Astrocyte (in vitro differentiated cells and primary cell): ENCODE results near the gene NCMAP. TPM values are rescaled to one million over a fixed set of nuclear protein-coding genes. Genes with fewer than 3 reads are reported as not detected.
A peak's percentile ranks its signal among the peaks of the same experiment; 100 is the strongest.

Experiments
- DNase-seq: peaks from one replicate; pipeline ENCODE4 v3.0.0-alpha.2; 2010; ENCODE audit warnings: low read depth
- FAIRE-seq: peaks from 2 replicates; lab custom pipeline; 2011; peaks lifted over from hg19 to GRCh38; lab: Jason Lieb, UNC
- H2AFZ ChIP-seq: 2 replicates; pipeline ENCODE4 v1.6.0; 2012; ENCODE audit warnings: low read depth, low read length, inconsistent platforms
- H3K27ac ChIP-seq: 2 replicates; pipeline ENCODE4 v1.5.1; 2011; ENCODE audit warnings: low read depth, low read length, inconsistent platforms
- H3K27me3 ChIP-seq: 2 replicates; pipeline ENCODE4 v1.6.0; 2011; ENCODE audit warnings: low read length, inconsistent platforms; ENCODE audit not compliant: insufficient read depth
- H3K36me3 ChIP-seq: 2 replicates; pipeline ENCODE4 v1.5.1; 2011; ENCODE audit warnings: low read length, inconsistent platforms; ENCODE audit not compliant: insufficient read depth
- H3K4me1 ChIP-seq: 2 replicates; pipeline ENCODE4 v1.5.1; 2011; ENCODE audit warnings: low read length, inconsistent platforms; ENCODE audit not compliant: insufficient read depth
- H3K4me2 ChIP-seq: 2 replicates; pipeline ENCODE4 v1.6.0; 2012; ENCODE audit warnings: low read length, inconsistent platforms
- H3K4me3 ChIP-seq: 2 replicates; pipeline ENCODE4 v1.5.1; 2011; ENCODE audit warnings: low read depth, mild to moderate bottlenecking, low read length, inconsistent platforms; ENCODE audit not compliant: insufficient read depth
- H3K79me2 ChIP-seq: 2 replicates; pipeline ENCODE4 v1.6.0; 2012; ENCODE audit warnings: mild to moderate bottlenecking, low read length, inconsistent platforms; ENCODE audit not compliant: insufficient read depth
- H3K9ac ChIP-seq: 2 replicates; pipeline ENCODE4 v1.6.0; 2012; ENCODE audit warnings: mild to moderate bottlenecking, low read length, inconsistent platforms
- H3K9me3 ChIP-seq: 2 replicates; pipeline ENCODE4 v1.5.1; 2012; ENCODE audit warnings: low read depth, mild to moderate bottlenecking, low read length, inconsistent platforms; ENCODE audit not compliant: insufficient read depth
- H4K20me1 ChIP-seq: 2 replicates; pipeline ENCODE4 v1.6.0; 2012; ENCODE audit warnings: low read length, inconsistent platforms; ENCODE audit not compliant: insufficient read depth
- H3K27ac Mint-ChIP-seq: one replicate; pipeline ENCODE4 v1.8.0; 2021; ENCODE audit warnings: mild to moderate bottlenecking, mixed read lengths; ENCODE audit not compliant: unreplicated experiment
- H3K27me3 Mint-ChIP-seq: one replicate; pipeline ENCODE4 v1.8.0; 2021; ENCODE audit warnings: low read depth, mixed read lengths; ENCODE audit not compliant: unreplicated experiment
- H3K36me3 Mint-ChIP-seq: one replicate; pipeline ENCODE4 v1.8.0; 2021; ENCODE audit warnings: low read depth, mixed read lengths; ENCODE audit not compliant: unreplicated experiment
- H3K4me1 Mint-ChIP-seq: one replicate; pipeline ENCODE4 v1.8.0; 2021; ENCODE audit warnings: low read depth, mixed read lengths; ENCODE audit not compliant: unreplicated experiment
- H3K4me3 Mint-ChIP-seq: one replicate; pipeline ENCODE4 v1.8.0; 2021; ENCODE audit warnings: mild to moderate bottlenecking, moderate library complexity, mixed read lengths; ENCODE audit not compliant: unreplicated experiment
- H3K9me3 Mint-ChIP-seq: one replicate; pipeline ENCODE4 v1.8.0; 2021; ENCODE audit warnings: mild to moderate bottlenecking, mixed read lengths; ENCODE audit not compliant: unreplicated experiment
- EZH2 ChIP-seq: IDR thresholded peaks from 2 replicates; pipeline ENCODE4 v1.6.1; 2012; ENCODE audit warnings: mild to moderate bottlenecking, low read length, inconsistent platforms; ENCODE audit not compliant: insufficient read depth
- total RNA-seq: library from RNA; stranded (reverse); gene quantifications from 2 replicates; pipeline ENCODE4 v1.2.1, GENCODE V29; 2021
- TF ChIP-seq, protein P1 (sequence below): IDR thresholded peaks from 2 replicates; pipeline ENCODE4 v1.5.1; 2011; ENCODE audit warnings: low read depth, mild to moderate bottlenecking, inconsistent platforms, low read length, moderate library complexity; ENCODE audit not compliant: insufficient read depth

NCMAP gene
- total RNA-seq, 1 donor from 2014 or later = not detected

- no peak overlapping the region for H3K4me3 Mint-ChIP-seq
- H3K9me3 Mint-ChIP-seq = no peaks in the 10 kb centered on the region
- FAIRE-seq (no peak), DNase-seq (no peak)
- Histone ChIP-seq H3K4me3 (no peak overlapping the region), H3K9ac (no peak overlapping the region), H3K9me3 (peaks cover 4% of the 10 kb centered on the region), H3K79me2 (no peaks in the 10 kb centered on the region), H3K27me3 (peaks cover 36% of the 10 kb centered on the region), H3K4me2 (no peak overlapping the region), H3K27ac (no peak overlapping the region), H4K20me1 (no peaks in the 10 kb centered on the region), H3K36me3 (no peaks in the 10 kb centered on the region), H3K4me1 (peaks cover 7% of the 10 kb centered on the region), H2AFZ (no peak overlapping the region)
- no peak overlapping the region for H3K27ac Mint-ChIP-seq
- H3K36me3 Mint-ChIP-seq = no peaks in the 10 kb centered on the region
- TF ChIP-seq, protein P1, sequence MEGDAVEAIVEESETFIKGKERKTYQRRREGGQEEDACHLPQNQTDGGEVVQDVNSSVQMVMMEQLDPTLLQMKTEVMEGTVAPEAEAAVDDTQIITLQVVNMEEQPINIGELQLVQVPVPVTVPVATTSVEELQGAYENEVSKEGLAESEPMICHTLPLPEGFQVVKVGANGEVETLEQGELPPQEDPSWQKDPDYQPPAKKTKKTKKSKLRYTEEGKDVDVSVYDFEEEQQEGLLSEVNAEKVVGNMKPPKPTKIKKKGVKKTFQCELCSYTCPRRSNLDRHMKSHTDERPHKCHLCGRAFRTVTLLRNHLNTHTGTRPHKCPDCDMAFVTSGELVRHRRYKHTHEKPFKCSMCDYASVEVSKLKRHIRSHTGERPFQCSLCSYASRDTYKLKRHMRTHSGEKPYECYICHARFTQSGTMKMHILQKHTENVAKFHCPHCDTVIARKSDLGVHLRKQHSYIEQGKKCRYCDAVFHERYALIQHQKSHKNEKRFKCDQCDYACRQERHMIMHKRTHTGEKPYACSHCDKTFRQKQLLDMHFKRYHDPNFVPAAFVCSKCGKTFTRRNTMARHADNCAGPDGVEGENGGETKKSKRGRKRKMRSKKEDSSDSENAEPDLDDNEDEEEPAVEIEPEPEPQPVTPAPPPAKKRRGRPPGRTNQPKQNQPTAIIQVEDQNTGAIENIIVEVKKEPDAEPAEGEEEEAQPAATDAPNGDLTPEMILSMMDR = no peak
- no peak for TF ChIP-seq EZH2
- peaks cover 19% of the 10 kb centered on the region for H3K4me1 Mint-ChIP-seq
- H3K27me3 Mint-ChIP-seq = peaks cover 39% of the 10 kb centered on the region
Measured at GRCh38 chr1:24557711-24558131, 1.8 kb downstream of the NCMAP start.

- Histone ChIP-seq H3K9ac (no peak overlapping the region), H3K36me3 (no peaks in the 10 kb centered on the region), H3K27ac (no peak overlapping the region), H3K4me1 (peaks cover 7% of the 10 kb centered on the region), H2AFZ (no peak overlapping the region), H3K9me3 (peaks cover 4% of the 10 kb centered on the region), H3K4me3 (no peak overlapping the region), H4K20me1 (no peaks in the 10 kb centered on the region), H3K79me2 (no peaks in the 10 kb centered on the region), H3K4me2 (no peak overlapping the region), H3K27me3 (peaks cover 36% of the 10 kb centered on the region)
- FAIRE-seq (no peak), DNase-seq (no peak)
- peaks cover 21% of the 10 kb centered on the region for H3K4me1 Mint-ChIP-seq
- no peaks in the 10 kb centered on the region for H3K36me3 Mint-ChIP-seq
- no peak overlapping the region for H3K4me3 Mint-ChIP-seq
- no peak for TF ChIP-seq EZH2
- TF ChIP-seq, protein P1 = no peak
- H3K9me3 Mint-ChIP-seq = no peaks in the 10 kb centered on the region
- H3K27ac Mint-ChIP-seq = no peak overlapping the region
- peaks cover 39% of the 10 kb centered on the region for H3K27me3 Mint-ChIP-seq
Measured at GRCh38 chr1:24558455-24558854, 2.6 kb downstream of the NCMAP start.

- no peak for FAIRE-seq
- Histone ChIP-seq H2AFZ (no peak overlapping the region), H4K20me1 (no peaks in the 10 kb centered on the region), H3K36me3 (no peaks in the 10 kb centered on the region), H3K79me2 (no peaks in the 10 kb centered on the region), H3K9ac (no peak overlapping the region), H3K4me3 (no peak overlapping the region), H3K27me3 (peaks cover 32% of the 10 kb centered on the region), H3K4me2 (peak overlapping the region; percentile 40), H3K4me1 (peaks cover 7% of the 10 kb centered on the region), H3K27ac (no peak overlapping the region), H3K9me3 (peaks cover 4% of the 10 kb centered on the region)
- H3K27me3 Mint-ChIP-seq = peaks cover 33% of the 10 kb centered on the region
- peaks cover 21% of the 10 kb centered on the region for H3K4me1 Mint-ChIP-seq
- peak; percentile 67 for DNase-seq
- TF ChIP-seq EZH2 = no peak
- TF ChIP-seq, protein P1 = no peak
- H3K4me3 Mint-ChIP-seq = no peak overlapping the region
- no peaks in the 10 kb centered on the region for H3K9me3 Mint-ChIP-seq
- H3K36me3 Mint-ChIP-seq = no peaks in the 10 kb centered on the region
- H3K27ac Mint-ChIP-seq = no peak overlapping the region
Measured at GRCh38 chr1:24558902-24559791, 3.3 kb downstream of the NCMAP start.
